Activated CD8-positive, alpha-beta memory T cell treated with anti-CD3 and anti-CD28 coated beads, Interleukin-2, amount 50 U/mL, for 24 hours (primary cell): ENCODE data around the gene HPCA.

Experiments used
- DNase-seq: peaks from one replicate; pipeline ENCODE4 v3.0.0-alpha.2; 2020; ENCODE audit errors: extremely low read depth

The HPCA gene

GRCh38 chr1:32886004-32886827 is at the start of gene HPCA:
Gene HPCA, plus strand, starts transcription at chr1:32886491. Its CDS starts 2,408 bp downstream, at chr1:32888899.
- DNase-seq = no peak

DNA sequence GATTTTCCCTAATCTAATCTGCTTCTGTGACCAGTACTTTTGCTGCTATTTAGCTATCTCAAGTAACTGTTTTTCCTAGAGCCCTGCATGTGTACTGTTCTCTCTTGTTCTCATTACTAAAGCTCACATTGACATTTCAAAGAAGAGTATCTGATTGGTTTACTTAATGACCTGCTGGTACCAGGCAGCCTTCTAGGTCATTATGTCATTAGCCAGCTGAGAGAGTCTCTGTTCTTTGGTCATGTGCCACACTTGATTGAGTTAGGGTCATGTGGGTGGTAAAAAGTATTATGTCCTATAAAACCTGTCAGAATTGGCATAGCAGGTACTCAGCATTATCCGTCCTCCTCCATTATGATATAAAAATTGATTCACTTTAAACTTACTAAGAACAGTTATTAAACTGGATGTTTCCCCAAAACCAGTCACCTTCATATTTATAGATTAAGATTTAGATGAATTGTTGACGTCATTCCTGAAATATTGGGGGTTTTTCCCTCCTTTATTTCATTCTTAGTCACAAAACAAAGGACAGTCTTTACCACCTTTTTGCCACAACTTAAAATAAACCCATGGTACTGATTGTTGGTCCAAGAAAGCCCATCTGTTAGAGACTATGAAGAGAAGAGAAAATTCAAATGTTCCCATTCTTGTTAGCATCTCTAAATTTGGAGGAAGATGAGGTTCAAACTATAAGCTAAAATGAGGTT is 37.8 kb upstream of the HPCA start:
- no peak for DNase-seq

- no peak for DNase-seq
Observed at GRCh38 chr1:32855861-32856617, 30.3 kb upstream of the HPCA start.

- DNase-seq = no peak
Observed at GRCh38 chr1:32858136-32858535, 28.2 kb upstream of the HPCA start.

GRCh38 chr1:32858791-32859190 is 27.5 kb upstream of the HPCA start:
- no peak for DNase-seq

GRCh38 chr1:32859915-32860314 is 26.4 kb upstream of the HPCA start:
- DNase-seq = no peak

DNA sequence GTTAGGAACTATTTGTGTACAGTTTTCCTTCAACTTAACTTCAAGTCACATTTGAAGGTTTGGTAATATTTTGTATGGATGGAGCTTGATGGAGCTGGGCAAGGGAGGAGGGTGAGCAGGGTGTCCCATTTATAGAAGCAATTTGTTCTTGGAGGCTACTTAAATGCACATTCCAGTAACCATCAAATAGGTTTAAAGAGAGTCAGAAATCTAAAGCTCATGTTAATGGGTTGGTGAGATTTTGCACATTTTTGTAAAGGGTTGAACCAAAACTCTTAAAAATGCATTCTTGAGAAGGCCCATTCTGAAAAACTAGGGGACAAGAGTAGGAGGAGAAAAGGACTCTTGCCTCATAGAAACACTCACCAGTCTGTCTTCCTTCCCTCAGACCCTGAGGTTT is 25.7 kb upstream of the HPCA start:
- no peak for DNase-seq

DNA sequence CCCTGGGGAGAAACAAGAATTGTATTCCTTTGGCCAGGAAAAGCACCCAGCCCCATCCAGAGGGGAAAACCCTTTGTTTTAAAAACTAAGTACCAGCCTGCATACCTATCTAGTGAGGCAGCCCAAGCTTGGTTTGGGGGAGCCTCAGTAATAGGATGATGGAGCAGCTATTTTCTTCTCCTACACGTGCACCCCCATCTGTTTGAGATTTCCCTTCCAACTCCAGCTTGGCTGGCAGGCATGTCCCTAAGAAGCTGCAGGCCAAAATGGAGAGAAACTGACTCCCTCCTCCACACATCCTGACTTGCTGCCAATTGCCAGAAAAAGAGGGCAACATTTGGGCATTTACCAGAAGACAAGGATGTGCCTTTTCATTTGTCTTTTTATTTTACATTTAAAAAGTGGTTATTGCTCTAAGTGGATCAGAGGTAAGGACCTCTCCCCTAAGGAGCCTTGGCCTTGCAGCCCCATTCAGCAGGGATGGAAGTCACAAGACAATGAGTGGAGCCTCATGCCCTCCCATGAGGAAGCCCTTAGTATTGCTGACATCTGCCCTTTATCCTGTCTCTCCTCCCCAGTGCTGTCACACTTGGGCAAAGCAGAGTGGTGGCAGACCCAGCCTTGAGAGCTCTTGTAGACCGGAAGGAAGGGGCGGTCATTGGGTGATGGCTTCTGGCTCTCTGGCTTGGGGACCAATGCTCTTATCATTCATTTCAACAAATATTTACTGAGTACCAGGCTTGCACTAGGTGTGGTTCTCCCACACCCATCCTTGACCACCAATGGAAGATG is 24.2 kb upstream of the HPCA start:
- DNase-seq = no peak

DNA sequence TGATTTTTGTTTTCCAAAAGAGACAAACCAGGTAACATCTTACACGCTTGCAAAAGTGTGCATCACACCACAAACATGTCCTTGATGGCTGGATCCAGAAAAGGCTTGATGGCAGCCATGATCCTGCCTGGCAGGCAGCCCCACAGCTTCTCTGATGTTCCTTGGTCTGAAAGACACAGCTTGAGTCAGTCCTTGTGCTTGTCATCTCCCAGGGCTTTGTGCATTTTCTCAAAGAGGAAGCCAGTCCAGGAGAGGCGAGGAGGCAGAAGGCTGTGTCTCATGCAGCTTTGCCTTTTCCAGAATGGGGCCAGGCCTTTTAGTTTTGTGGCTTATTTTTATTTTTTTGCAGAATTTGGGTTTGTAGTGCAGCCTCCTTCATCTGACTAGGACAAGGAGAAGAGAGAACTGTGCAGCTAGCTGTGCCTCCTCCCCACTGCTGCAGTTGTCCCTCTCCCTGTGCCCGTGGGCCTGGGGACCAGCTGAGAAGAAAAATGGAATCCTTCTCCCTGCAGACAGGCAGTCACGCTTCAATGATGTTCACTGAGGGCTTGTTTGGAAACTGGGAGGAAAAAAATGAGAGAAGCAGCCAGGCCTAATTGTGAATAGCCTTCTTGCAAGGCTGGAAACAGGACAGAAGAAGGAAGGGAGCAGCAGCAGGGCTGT is 22.9 kb upstream of the HPCA start:
- no peak for DNase-seq

DNA sequence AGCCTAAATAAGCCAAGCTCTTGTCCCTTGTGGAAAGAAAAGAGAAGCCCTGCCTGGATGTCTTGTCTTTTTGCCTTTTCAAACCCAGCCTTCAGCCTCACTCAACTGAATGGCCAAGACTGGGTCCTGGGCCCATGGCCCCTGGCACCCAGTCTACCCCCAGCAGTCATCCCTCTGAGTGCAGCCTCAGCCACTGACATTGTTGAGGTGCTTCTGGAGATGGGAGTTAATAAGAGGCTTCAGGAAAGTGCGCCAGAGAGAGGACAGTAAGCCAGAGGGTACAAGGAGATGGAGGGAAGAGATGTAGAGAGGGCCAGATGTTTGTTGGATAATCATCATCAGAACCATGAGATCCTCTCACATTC is 22.4 kb upstream of the HPCA start:
- no peak for DNase-seq

GRCh38 chr1:32864375-32865019 is 21.8 kb upstream of the HPCA start:
- no peak for DNase-seq

GRCh38 chr1:32865639-32866405 is 20.5 kb upstream of the HPCA start:
- DNase-seq = no peak

GRCh38 chr1:32867151-32867550 is 19.1 kb upstream of the HPCA start:
- DNase-seq = no peak

DNA sequence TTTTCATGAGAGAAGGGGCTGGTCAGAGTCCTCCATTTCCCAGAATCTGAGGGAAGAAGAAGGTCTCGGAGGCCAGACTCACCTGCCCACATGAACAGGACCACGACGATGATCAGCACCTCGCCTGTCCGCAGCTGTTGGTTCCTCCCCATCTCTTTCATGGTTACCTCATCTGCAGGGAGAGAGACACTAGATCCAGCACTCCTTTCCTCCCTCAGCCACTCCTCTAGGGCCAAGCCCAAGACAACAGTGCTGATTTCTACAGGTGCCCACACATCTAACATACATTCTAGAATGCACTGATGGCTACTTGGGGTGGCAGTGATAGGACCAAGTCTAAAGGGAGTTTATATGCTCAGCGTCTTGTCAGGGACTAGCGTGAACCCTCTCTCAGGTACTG is 18.6 kb upstream of the HPCA start:
- no peak for DNase-seq

DNA sequence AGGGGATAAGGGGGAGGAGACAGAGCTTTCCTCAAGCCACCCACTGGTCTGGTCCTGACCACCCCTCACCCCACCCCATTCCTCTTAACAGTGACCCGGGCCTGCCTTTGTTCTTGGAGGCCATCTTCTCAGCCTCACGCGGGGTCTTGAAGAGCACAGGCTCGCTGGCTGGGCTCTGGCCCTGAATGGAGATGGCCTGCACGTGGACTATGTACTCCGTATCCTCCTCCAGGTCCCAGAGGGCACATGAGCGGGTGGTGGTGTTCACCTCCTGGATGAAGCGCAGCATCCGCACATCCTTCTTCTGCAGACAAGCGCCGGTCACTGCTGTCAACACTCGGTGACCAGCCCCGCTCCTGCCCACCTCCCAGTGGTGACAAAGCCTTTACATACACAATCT is 18.2 kb upstream of the HPCA start:
- no peak for DNase-seq

DNA sequence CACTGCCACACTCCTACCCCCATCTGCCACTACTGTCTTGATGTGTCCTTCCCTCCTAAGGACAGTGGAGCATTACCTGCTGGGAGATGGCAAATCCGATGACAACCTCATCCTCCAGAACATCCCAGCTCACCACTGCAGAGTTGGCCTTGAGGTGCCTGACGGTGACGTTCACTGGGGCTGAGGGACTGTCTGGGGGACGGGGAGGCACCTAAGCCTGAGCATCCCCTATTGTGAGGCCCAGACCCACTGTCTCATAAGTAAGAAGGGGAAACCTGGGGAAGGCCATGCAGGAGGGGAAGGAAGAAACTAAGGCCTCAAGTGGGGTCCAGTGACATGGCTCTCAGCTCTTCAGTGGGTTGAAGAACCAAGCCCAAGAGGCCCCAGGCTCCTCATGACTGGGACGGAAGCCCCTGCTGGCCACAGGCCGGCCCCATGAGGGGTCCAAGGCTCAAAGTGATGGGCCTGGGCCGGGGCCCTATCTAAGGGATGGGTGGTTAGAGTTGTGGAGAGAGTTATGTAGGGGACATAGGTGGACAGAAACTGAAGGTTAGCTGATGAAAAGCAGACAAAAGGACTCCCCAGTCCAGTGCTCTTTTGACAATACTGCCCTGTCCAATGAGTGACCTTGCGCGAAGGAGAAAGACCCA is 17.4 kb upstream of the HPCA start:
- no peak for DNase-seq

DNA sequence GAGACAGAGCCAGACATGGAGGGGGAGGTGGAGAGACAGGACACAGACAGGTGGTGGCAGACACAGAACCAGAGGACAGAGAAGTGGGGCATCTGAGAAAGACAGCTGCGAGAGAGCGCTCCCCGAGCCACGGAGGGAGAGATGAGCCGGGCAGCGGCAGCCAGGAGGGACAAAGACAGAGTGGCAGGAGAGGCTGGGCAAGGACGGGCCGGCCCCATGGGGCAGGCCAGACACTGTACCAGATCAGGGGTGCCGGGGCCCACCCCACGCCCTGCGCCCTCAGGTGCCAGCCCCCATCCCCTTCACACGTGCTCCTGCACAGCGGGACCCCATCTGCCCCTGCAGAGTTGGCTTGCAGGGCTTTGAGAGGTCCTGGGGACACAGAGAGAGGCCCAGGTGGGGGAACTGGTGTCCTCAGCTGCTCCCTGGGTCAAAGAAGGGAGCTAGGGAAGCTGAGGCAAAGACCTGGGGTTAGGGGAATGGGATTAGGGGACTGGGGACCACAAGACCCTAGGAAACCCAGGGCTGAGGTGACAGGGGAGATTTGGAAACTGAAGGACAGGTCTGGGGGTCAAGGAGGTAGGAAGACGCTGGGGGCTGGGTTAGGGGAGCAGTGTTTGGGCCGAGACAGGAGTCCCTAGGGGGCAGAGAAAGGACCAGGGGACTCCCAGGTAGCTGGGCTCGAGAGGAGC is 16.2 kb upstream of the HPCA start:
- no peak for DNase-seq

DNA sequence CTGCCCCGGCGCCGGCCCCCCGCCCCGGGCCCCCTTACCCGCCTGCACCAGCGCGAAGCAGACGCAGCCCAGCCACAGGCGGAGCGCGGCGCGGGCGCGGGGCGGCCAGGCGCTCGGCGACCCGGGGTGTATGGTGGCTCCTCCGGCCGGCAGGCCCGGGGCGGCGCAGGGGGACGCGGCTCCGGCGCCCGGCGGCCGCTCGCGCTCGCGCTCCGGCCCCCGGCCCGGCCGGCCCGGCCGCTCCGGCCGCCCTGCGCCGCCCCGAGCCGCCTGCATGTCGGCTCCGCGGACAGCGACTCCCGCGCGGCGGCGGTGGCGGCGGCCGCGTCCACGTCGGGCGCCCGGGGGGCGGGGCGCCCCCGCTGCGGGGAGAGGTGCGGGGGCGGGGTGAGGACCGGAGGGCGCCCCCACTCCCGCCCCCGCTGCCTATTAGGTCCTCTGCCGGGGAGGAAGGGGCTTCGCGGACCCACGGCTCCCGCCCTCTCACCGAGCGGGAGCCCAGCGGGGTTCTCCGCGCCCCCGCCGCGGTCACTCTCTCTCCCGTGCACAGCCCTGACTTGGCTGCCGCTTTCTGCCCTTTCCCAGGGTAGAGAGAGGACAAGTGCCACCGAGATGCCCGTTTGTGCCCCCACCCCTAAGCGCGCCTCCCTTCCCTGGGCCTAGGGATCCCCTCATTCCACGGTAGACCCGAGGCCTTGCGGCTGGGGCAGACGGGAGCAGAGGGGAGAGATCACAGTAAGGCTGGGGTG is 15.5 kb upstream of the HPCA start, which contains the start of gene FNDC5:
Gene FNDC5 (minus strand): TSS at position 298 of the 749 bp plus-strand sequence.
- no peak for DNase-seq
